GM19043 (cell line): ENCODE data around the gene PCGF3.
"Not testable (repeated sequence)": the region's sequence is repeated elsewhere in the genome, so short reads cannot be mapped to it uniquely, and the experiment has no call there.

Source experiments
- ATAC-seq: cut with Tn5 transposase; IDR thresholded peaks from one replicate; pipeline ENCODE4 v1.9.1; 2021; ENCODE audit warnings: low read depth; ENCODE audit not compliant: unreplicated experiment

Gene PCGF3

GRCh38 chr4:699816-700580, 5.6 kb upstream of the PCGF3 start:
- ATAC-seq, result no peak

- no peak for ATAC-seq
Measured at GRCh38 chr4:700587-701264, 4.9 kb upstream of the PCGF3 start.

- no peak for ATAC-seq
Measured at GRCh38 chr4:702618-703048, 3.0 kb upstream of the PCGF3 start.

- ATAC-seq, result no peak
Measured at GRCh38 chr4:703336-704197, 2.1 kb upstream of the PCGF3 start.

GRCh38 chr4:704198-704891, 1.3 kb upstream of the PCGF3 start:
- no peak for ATAC-seq

GRCh38 chr4:704971-705277, 708 bp upstream of the PCGF3 start:
- ATAC-seq, result no peak

GRCh38 chr4:706083-706633, 526 bp downstream of the PCGF3 start:
- not testable (repeated sequence) for ATAC-seq

- no peak for ATAC-seq
Measured at GRCh38 chr4:706834-707598, 1.4 kb downstream of the PCGF3 start.

GRCh38 chr4:707929-708630, 2.4 kb downstream of the PCGF3 start:
- no peak for ATAC-seq

- no peak for ATAC-seq
Measured at GRCh38 chr4:708631-708933, 3.0 kb downstream of the PCGF3 start.

- ATAC-seq, result no peak
Measured at GRCh38 chr4:709348-709747, 3.7 kb downstream of the PCGF3 start.

- no peak for ATAC-seq
Measured at GRCh38 chr4:710116-710515, 4.5 kb downstream of the PCGF3 start.

GRCh38 chr4:710916-711315, 5.3 kb downstream of the PCGF3 start:
- no peak for ATAC-seq

GRCh38 chr4:712093-712492, 6.5 kb downstream of the PCGF3 start:
- ATAC-seq, result no peak

- no peak for ATAC-seq
Measured at GRCh38 chr4:712916-713632, 7.4 kb downstream of the PCGF3 start.

- ATAC-seq, result no peak
Measured at GRCh38 chr4:714087-714486, 8.5 kb downstream of the PCGF3 start.

- ATAC-seq, result no peak
Measured at GRCh38 chr4:717601-718320, 12.1 kb downstream of the PCGF3 start.

- no peak for ATAC-seq
Measured at GRCh38 chr4:718460-718859, 12.8 kb downstream of the PCGF3 start.
